GM13976 (cell line): ENCODE results near the gene C16orf90.
"Not testable (repeated sequence)": the region's sequence is repeated elsewhere in the genome, so short reads cannot be mapped to it uniquely, and the experiment has no call there.

Experiments used
- DNase-seq: peaks from one replicate; pipeline ENCODE4 v3.0.0; 2012; ENCODE audit warnings: low spot score
- in situ Hi-C: fragments of 300-500 bp; cut with MboI; formaldehyde crosslinking; loops from one replicate; pipeline ENCODE4 v1.12.0; 2022; ENCODE audit warnings: low sequenced_read_pairs, mixed read lengths, inconsistent platforms; ENCODE audit not compliant: unreplicated experiment
- TF ChIP-seq, protein P1 (sequence below): IDR thresholded peaks from 2 replicates; pipeline ENCODE4 v1.5.1; 2012; ENCODE audit warnings: borderline replicate concordance, mild to moderate bottlenecking; ENCODE audit not compliant: insufficient read depth; ENCODE audit errors: extremely low read depth, missing control alignments, control extremely low read depth

C16orf90 gene

DNA sequence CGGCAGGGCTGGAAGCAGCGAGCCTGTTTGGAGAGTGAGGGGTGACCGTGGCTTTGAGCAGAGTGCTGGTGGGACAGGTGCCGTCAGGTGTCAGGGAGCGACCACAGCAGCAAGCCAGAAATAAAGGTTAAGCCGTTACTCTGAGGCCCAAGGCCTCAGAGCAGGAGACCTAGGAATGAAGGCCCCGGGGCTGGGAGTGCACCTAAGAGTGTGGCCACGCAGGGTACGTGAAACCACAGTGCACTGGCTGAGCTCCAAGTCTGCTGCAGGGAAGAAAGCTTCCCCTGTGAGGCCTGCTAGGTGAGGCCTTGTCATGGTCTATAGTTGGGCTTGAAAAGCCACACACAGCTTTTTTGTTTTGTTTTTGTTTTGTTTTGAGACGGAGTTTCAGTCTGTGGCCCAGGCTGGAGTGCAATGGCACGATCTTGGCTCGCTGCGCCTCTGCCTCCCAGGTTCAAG, 14.2 kb upstream of the C16orf90 start:
- DNase-seq: no peak
- TF ChIP-seq, protein P1, sequence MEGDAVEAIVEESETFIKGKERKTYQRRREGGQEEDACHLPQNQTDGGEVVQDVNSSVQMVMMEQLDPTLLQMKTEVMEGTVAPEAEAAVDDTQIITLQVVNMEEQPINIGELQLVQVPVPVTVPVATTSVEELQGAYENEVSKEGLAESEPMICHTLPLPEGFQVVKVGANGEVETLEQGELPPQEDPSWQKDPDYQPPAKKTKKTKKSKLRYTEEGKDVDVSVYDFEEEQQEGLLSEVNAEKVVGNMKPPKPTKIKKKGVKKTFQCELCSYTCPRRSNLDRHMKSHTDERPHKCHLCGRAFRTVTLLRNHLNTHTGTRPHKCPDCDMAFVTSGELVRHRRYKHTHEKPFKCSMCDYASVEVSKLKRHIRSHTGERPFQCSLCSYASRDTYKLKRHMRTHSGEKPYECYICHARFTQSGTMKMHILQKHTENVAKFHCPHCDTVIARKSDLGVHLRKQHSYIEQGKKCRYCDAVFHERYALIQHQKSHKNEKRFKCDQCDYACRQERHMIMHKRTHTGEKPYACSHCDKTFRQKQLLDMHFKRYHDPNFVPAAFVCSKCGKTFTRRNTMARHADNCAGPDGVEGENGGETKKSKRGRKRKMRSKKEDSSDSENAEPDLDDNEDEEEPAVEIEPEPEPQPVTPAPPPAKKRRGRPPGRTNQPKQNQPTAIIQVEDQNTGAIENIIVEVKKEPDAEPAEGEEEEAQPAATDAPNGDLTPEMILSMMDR: no peak
- in situ Hi-C loops: no loop called here

GRCh38 chr16:3508736-3509135, 13.4 kb upstream of the C16orf90 start:
- no peak for DNase-seq
- in situ Hi-C loops: no loop called here
- TF ChIP-seq, protein P1: no peak

- in situ Hi-C loops: no loop called here
Observed at GRCh38 chr16:3503523-3503922, 8.2 kb upstream of the C16orf90 start.

DNA sequence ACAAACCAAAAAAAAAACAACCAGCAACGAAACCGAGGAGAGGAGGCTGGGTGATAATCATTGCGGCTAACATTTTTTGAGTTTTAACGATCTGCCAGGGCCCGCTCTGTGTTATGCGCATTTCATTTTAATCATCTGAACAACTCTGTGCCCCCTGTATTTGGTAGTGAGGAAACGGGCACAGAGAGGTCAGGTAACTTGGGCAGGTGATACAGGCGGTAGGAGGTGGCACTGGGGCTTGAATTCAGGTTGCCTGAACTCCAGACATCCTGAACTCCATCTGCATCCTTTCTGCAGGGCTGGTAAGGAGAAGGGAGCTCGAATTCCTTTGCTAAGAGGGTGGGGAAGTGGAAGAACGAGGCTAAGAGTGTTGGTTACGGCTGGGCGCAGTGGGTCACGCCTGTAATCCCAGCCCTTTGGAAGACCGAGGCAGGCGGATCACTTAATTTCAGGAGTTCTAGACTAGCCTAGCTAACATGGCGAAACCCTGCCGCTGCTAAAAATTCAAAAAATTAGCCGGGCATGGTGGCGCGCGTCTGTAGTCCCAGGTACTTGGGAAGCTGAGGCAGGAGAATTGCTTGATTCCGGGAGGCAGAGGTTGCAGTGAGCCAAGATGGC, 6.6 kb upstream of the C16orf90 start:
- in situ Hi-C loops: no loop called here
- DNase-seq: no peak

More at GRCh38 chr16:3503523-3503922, 8.2 kb upstream of the C16orf90 start:
- TF ChIP-seq, protein P1: no peak
- DNase-seq: no peak

GRCh38 chr16:3501412-3501761, 6.1 kb upstream of the C16orf90 start:
- DNase-seq, in situ Hi-C loops: not testable (repeated sequence)

More for the DNA sequence above, 6.6 kb upstream of the C16orf90 start:
- TF ChIP-seq, protein P1: no peak

GRCh38 chr16:3498988-3499387, 3.7 kb upstream of the C16orf90 start:
- TF ChIP-seq, protein P1: no peak
- DNase-seq: no peak
- in situ Hi-C loops: no loop called here

GRCh38 chr16:3497771-3498170, 2.5 kb upstream of the C16orf90 start:
- DNase-seq: no peak
- TF ChIP-seq, protein P1: no peak
- in situ Hi-C loops: no loop called here
